ENCODE data around the gene SRPRB.

Gene SRPRB

GRCh38 chr3:133865136-133865855 lies 59.7 kb downstream of the SRPRB start:
- DNase-seq (ENCODE audit: low read depth in 2 of 2), result no peak

- DNase-seq (ENCODE audit: low read depth in 2 of 2), result no peak
Measured at GRCh38 chr3:133866141-133866540, 60.5 kb downstream of the SRPRB start.

- DNase-seq (ENCODE audit: low read depth in 2 of 2), result no peak
Measured at GRCh38 chr3:133868186-133868585, 62.6 kb downstream of the SRPRB start.

- DNase-seq (ENCODE audit: low read depth in 2 of 2), result no peak
Measured at GRCh38 chr3:133868758-133869475, 63.3 kb downstream of the SRPRB start.

GRCh38 chr3:133869586-133869985 lies 64.0 kb downstream of the SRPRB start:
- no peak for DNase-seq (ENCODE audit: low read depth in 2 of 2)

- DNase-seq (ENCODE audit: low read depth in 2 of 2), result no peak
Measured at GRCh38 chr3:133870822-133871221, 65.2 kb downstream of the SRPRB start.

Measured in stimulated activated CD4-positive, alpha-beta T cell treated with anti-CD3 and anti-CD28 coated beads, Interleukin-12 subunit alpha, Interleukin-12 subunit beta, amount 100 ng/mL, for 24 hours (primary cell).